ENCODE data around the gene RPL37.
A peak's percentile ranks its signal among the peaks of the same experiment; 100 is the strongest.
"Not testable (repeated sequence)": the region's sequence is repeated elsewhere in the genome, so short reads cannot be mapped to it uniquely, and the experiment has no call there.

The RPL37 gene

DNA sequence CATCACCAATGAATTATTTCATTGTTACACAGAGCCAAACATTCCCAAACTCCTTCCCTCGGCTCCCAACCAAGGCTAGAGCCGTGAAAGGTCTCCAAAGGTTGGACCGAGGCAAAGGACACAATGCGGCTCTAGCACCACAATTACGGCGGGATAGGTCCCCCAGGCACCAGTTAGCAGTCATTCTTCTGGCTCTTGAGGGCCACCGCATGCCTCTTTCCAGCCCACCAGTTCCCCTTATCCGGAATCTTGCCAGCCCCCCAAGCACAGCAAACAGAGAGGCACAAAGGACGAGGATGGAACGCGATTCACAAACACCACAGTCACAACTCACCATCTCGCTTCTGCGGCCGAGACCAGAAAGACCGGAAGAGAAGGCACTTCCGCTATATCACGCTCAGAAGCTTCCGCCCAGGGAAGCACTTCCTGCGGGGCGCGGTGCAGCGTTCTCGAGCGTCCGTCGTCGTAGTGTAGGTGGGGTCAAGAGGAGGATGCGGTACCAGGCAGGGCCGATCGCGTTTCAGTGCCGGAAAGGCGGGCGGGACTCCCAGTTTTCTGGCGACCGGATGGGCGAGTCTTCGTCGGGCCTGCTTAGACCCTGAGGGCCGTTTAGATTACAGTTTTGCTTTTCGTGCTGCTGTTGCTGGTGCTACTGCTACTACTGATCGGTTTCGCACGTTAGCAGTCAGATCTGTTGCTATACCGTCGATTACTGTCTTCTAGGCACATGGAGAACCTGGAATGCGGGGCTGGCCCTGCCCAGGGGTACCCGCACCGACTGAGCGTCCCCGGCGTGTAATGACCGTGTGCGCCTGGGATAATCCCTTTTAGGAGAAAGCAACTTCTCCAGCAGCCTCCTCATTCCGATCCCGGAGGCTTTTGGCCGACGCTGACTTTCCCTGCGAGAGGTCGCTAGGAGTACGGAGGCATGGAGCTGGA lies at the start of gene RPL37:
Gene RPL37, minus strand, starts transcription at position 374 of the 939 bp plus-strand sequence. Its CDS starts 37 bp downstream, at position 337.
- peak; percentile 86 to 94 (median 91) for DNase-seq (ENCODE audit: low read depth in 2 of 3, low spot score in 1 of 3)

DNA sequence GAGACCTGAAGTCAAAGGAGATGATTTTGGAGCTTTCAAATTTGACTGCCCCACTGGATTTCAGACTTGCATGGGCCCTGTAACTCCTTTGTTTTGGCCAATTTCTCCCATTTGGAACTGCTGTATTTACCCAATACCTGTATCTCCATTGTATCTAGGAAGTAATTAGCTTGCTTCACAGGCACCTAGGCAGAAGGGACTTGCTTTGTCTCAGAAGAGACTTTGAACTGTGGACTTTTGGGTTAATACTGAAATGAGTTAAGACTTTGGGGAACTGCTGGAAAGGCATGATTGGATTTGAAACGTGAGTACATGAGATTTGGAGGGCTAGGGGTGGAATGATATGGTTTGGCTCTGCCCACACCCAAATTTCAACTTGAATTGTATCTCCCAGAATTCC lies 48.0 kb upstream of the RPL37 start:
- not testable (repeated sequence) for DNase-seq (ENCODE audit: low read depth in 2 of 3, low spot score in 1 of 3)

DNA sequence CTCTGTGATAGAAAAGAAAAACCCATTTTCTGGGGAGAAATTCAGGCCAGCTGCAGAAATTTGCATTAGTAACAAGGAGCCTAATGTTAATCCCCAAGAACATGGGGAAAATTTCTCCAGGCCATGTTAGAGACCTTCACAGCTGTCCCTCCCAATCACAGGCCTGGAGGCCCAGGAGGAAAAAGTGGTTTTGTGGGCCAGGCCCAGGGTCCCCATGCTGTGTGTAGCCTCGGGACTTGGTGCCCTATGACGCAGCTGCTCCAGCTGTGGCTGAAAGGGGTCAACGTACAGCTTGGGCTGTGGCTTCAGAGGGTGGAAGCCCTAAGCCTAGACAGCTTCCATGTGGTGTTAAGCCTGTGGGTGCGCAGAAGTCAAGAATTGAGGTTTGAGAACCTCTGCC lies 47.3 kb upstream of the RPL37 start:
- DNase-seq (ENCODE audit: low read depth in 2 of 3, low spot score in 1 of 3): no peak

DNA sequence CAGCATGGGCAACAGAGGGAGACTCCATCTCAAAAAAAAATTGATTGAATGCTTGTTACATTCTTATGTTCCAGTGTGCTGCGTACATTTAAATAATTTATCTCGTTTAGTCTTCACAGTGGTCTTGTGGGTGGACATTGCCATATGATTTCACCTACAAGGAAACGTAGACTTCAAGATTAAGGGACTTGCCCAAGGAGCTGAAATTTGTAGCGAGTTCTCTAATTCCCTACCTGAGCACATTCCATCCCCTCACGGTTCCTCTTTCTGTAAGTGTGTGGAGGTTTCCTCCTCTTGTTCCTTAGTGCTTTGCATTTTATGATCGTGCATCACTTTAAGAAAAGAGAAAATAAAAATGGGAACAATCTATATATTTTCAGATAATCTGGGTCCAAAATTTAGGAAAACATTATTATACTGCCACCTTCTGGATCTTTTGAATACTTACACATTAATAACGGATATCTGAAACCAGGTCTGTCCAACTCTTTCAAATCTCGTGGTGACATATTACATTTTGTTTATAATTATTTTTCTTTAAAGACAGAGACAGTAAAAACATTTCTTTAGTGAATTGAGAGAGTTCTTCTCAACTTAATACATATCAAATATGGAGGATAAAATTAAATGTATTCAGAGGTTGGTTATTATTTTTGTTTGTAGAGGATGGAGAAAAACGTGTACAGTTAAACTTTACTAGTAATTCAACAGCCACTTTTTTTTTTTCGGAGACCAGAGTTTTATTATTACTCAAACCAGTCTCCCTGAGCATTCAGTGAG lies 44.3 kb upstream of the RPL37 start:
- no peak for DNase-seq (ENCODE audit: low read depth in 2 of 3, low spot score in 1 of 3)

- DNase-seq (ENCODE audit: low read depth in 2 of 3, low spot score in 1 of 3): peak in 2 of 3 donors; percentile 2 to 13
These were observed 42.5 kb upstream of the RPL37 start for GRCh38 chr5:40877371-40877988.

- DNase-seq (ENCODE audit: low read depth in 2 of 3, low spot score in 1 of 3): no peak
These were observed 40.9 kb upstream of the RPL37 start for GRCh38 chr5:40875958-40876357.

GRCh38 chr5:40873286-40873880 lies 38.4 kb upstream of the RPL37 start:
- no peak for DNase-seq (ENCODE audit: low read depth in 2 of 3, low spot score in 1 of 3)

- DNase-seq (ENCODE audit: low read depth in 2 of 3, low spot score in 1 of 3): not testable (repeated sequence)
These were observed 37.2 kb upstream of the RPL37 start for GRCh38 chr5:40872253-40872652.

DNA sequence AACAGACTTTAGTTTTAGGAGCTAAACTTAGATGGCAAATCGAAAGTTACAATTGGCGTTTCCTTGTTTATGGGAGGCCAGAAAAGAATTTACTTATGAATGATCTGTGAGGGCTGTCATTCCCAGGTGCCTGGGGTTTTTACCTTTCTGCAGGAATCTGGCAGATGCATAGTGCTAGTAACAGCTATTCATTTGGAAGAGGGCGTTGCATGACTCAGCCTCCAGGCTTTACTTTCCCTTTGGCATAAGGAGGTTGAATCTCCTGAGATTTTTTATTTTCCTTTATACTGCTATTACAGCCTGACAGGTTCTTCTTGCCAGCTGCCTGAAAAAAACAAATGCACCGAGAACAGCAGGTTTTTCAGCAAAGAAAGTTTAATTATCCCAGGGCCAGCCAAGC lies 36.2 kb upstream of the RPL37 start:
- DNase-seq (ENCODE audit: low read depth in 2 of 3, low spot score in 1 of 3): no peak

- no peak for DNase-seq (ENCODE audit: low read depth in 2 of 3, low spot score in 1 of 3)
These were observed 34.4 kb upstream of the RPL37 start for GRCh38 chr5:40869384-40869783.

GRCh38 chr5:40866844-40867243 lies 31.8 kb upstream of the RPL37 start:
- no peak for DNase-seq (ENCODE audit: low read depth in 2 of 3, low spot score in 1 of 3)

DNA sequence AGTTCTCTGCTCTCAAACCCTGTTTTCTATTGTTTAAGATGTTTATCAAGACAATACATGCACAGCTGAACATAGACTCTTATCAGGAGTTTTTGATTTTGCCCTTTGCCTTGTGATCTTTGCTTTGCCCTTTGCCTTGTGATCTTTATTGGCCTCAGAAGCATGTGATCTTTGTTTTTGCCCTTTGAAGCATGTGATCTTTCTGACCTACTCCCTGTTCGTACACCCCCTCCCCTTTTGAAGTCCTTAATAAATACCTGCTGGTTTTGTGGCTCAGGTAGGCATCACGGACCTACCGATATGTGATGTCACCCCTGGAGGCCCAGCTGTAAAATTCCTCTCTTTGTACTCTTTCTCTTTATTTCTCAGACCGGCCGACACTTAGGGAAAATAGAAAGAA lies 30.0 kb upstream of the RPL37 start:
- DNase-seq (ENCODE audit: low read depth in 2 of 3, low spot score in 1 of 3): not testable (repeated sequence)

DNA sequence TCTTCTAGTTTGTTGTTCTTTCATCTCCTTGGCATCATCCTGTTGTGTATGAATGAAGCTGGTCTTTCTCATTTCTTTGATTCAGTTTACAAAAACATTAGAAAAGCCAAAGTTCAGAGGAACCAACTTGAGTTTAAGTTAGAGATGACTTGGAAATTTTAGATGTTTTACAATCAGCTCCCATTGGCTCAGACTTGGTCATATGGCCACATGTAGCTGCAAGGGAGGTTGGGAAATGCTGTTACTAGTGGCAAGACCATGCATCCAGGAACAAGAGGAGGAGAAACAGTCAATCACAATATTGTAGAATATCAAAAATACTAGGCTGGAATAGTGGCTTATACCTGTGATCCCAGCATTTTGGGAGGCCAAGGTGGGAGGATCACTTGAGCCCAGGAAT lies 25.7 kb upstream of the RPL37 start:
- no peak for DNase-seq (ENCODE audit: low read depth in 2 of 3, low spot score in 1 of 3)

DNA sequence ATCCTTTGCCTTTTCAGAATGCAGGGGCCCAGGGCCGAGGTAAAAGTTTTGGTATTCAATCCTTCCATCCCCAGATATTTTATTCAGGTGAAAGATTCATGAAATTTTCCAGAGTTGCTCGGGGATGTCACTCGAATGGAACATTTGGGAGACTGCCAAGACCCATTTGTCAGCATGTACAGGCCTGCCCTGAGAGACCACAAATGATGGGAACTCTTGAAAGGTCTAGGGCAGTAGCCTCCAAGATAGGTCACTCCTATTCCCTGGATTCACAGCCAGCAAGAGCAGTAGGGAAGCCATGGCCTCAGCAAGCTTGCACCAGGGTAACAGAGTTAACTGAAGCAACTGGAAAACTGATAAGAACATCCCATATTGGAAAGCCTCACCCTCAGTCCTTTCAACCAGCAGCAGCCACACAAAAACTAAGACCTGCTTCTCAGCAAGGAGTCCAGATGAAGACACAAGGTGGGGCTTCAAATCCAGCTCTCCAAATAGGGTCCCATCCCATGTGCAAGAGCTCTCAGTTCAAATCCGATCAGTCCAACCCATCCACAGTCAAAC lies 18.7 kb upstream of the RPL37 start:
- no peak for DNase-seq (ENCODE audit: low read depth in 2 of 3, low spot score in 1 of 3)

- no peak for DNase-seq (ENCODE audit: low read depth in 2 of 3, low spot score in 1 of 3)
These were observed 12.5 kb upstream of the RPL37 start for GRCh38 chr5:40847525-40847924.

- DNase-seq (ENCODE audit: low read depth in 2 of 3, low spot score in 1 of 3): no peak
These were observed 11.3 kb upstream of the RPL37 start for GRCh38 chr5:40846371-40846770.

DNA sequence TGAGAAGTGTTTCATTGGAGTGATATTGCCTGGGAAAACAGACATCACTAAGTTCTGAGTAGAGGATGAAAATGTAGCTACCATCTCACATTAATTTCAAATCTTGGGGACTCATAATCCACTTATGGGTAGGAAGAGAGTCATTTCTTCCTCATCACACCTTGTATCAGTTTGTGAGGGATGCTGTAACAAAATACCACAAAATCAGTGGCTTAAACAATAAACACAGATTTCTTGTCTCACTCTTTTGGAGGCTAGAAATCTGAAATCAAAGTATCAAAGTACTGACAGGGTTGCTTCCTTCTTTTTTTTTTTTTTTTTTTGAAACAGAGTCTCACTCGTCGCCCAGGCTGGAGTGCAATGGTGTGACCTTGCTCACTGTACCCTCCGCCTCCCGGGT lies 9.5 kb upstream of the RPL37 start:
- DNase-seq (ENCODE audit: low read depth in 2 of 3, low spot score in 1 of 3): no peak

- no peak for DNase-seq (ENCODE audit: low read depth in 2 of 3, low spot score in 1 of 3)
These were observed 7.3 kb upstream of the RPL37 start for GRCh38 chr5:40842351-40842750.

DNA sequence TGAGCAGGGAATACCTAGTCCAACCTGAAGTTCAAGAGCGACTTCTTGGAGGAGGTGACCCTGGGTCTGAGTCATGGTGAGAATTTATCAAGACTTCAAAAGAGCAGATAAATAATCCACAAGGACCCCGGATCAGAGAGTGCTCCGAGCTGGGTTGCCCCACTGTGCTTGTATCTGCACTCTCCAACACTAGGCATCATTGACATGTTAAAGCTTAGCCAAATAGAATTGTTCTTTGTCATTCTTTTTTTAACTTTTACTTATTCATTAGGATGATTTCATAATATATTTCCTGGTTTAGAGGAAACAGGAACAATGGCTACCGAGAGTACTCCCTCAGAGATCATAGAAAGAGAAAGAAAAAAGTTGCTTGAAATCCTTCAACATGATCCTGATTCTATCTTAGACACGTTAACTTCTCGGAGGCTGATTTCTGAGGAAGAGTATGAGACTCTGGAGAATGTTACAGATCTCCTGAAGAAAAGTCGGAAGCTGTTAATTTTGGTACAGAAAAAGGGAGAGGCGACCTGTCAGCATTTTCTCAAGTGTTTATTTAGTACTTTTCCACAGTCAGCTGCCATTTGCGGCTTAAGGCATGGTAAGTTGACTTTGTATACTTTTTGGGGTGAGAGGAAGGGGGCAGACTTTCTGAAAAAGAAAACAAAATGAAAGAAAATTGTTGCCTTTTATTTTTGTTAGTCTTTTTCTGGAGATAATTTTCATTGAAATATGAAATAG lies 6.2 kb upstream of the RPL37 start, which contains the start of gene CARD6:
Gene CARD6, plus strand, starts transcription at position 300 of the 738 bp plus-strand sequence. Its CDS starts 16 bp downstream, at position 316.
- no peak for DNase-seq (ENCODE audit: low read depth in 2 of 3, low spot score in 1 of 3)

DNA sequence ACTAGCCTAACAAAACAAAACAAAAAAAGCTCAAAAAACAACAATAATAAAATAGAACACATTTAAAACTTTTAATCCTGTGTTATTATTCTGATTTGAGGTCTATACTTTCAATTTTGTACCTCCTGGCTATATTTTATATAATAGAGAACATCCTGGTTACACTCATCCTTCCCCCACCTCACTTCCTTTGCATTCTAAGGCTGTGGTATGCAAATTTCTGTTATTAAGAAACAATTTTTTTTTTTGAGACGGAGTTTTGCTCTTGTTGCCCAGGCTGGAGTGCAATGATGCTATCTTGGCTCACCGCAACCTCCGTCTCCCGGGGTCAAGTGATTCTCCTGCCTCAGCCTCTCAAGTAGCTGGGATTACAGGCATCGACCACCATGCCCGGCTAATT lies 3.1 kb upstream of the RPL37 start:
- no peak for DNase-seq (ENCODE audit: low read depth in 2 of 3, low spot score in 1 of 3)

All from stimulated activated CD4-positive, alpha-beta T cell treated with anti-CD3 and anti-CD28 coated beads, Interleukin-12 subunit alpha, Interleukin-12 subunit beta, amount 100 ng/mL, for 48 hours (primary cell).